Colonic mucosa (tissue), 4 donors: Measurements from ENCODE around the gene SRR. TPM values are rescaled to one million over a fixed set of nuclear protein-coding genes. Genes with fewer than 3 reads are reported as not detected.
A peak's percentile ranks its signal among the peaks of the same experiment; 100 is the strongest.

ENCODE experiments used
- DNase-seq: peaks from one replicate; pipeline ENCODE4 v3.0.0-alpha.2; 2020
- H3K27ac ChIP-seq: fragments of 200-600 bp; one replicate; pipeline ENCODE4 v1.8.0; 2021
- H3K27me3 ChIP-seq: fragments of 200-600 bp; one replicate; pipeline ENCODE4 v1.8.0; 2021
- H3K36me3 ChIP-seq: fragments of 200-600 bp; one replicate; pipeline ENCODE4 v1.8.0; 2021
- H3K4me1 ChIP-seq: fragments of 200-600 bp; one replicate; pipeline ENCODE4 v1.8.0; 2021; ENCODE audit warnings: mild to moderate bottlenecking
- H3K4me3 ChIP-seq: fragments of 200-600 bp; one replicate; pipeline ENCODE4 v1.8.0; 2021
- H3K9ac ChIP-seq, 2 donors: one replicate each; pipeline ENCODE4 v1.7.0; 2013; ENCODE audit warnings: control low read depth in 2 of 2, low read depth in 2 of 2, low read length in 2 of 2
- H3K9me3 ChIP-seq: fragments of 200-600 bp; one replicate; pipeline ENCODE4 v1.8.0; 2021
- intact Hi-C: fragments of 100-400 bp; cut with DNase I; formaldehyde crosslinking; loops from one replicate; pipeline ENCODE4 v1.14.1; 2022
- total RNA-seq, 2 donors: library from RNA; stranded (reverse); fragmentation: NEBNext Ultra II Directional in 1 of 2; extraction: Animal tissue kit (Norgen Biotek cat#: 25700) in 1 of 2; gene quantifications; one replicate each; pipeline ENCODE4 v1.2.1, GENCODE V29; 2021
- TF ChIP-seq, protein P1 (sequence below): fragments of 200-600 bp; IDR thresholded peaks from one replicate; pipeline ENCODE4 v1.8.0; 2022; ENCODE audit warnings: antibody characterized with exemption, mild to moderate bottlenecking
- donor health status: healthy.
- donor health status: DM: no; HTN: no; CAD: no.
- donor health status: DM: no; HTN: no; CAD: no.

Gene SRR
- total RNA-seq, 2 donors from 2014 or later: 9.0 to 11.0 TPM

DNA sequence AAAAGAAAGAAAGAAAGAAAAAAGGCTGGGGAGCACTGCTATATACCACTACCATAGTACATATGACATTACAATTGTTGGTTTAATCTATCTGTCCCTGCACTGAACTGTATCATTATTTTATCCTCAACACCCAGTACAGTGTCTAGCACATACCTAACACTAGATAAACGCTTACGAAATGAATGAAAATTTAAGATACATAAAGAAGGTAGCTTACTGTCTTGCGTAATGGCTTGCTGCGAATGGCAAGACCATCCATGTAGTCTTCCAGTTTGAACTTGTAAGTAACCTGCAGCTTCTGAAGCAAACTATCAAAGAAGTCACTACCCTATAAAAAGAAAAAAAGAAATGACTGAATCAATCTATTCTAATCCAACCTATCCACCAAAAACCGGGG, 6.7 kb upstream of the SRR start:
- Histone ChIP-seq H3K4me3 (no peak overlapping the region), H3K27me3 (no peaks in the 10 kb centered on the region), H3K27ac (no peak overlapping the region), H3K9me3 (no peaks in the 10 kb centered on the region), H3K36me3 (peaks cover 16% of the 10 kb centered on the region), H3K9ac (no peak overlapping the region), H3K4me1 (no peaks in the 10 kb centered on the region)
- TF ChIP-seq, protein P1, sequence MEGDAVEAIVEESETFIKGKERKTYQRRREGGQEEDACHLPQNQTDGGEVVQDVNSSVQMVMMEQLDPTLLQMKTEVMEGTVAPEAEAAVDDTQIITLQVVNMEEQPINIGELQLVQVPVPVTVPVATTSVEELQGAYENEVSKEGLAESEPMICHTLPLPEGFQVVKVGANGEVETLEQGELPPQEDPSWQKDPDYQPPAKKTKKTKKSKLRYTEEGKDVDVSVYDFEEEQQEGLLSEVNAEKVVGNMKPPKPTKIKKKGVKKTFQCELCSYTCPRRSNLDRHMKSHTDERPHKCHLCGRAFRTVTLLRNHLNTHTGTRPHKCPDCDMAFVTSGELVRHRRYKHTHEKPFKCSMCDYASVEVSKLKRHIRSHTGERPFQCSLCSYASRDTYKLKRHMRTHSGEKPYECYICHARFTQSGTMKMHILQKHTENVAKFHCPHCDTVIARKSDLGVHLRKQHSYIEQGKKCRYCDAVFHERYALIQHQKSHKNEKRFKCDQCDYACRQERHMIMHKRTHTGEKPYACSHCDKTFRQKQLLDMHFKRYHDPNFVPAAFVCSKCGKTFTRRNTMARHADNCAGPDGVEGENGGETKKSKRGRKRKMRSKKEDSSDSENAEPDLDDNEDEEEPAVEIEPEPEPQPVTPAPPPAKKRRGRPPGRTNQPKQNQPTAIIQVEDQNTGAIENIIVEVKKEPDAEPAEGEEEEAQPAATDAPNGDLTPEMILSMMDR: no peak
- intact Hi-C loops: no loop called here
- no peak for DNase-seq

DNA sequence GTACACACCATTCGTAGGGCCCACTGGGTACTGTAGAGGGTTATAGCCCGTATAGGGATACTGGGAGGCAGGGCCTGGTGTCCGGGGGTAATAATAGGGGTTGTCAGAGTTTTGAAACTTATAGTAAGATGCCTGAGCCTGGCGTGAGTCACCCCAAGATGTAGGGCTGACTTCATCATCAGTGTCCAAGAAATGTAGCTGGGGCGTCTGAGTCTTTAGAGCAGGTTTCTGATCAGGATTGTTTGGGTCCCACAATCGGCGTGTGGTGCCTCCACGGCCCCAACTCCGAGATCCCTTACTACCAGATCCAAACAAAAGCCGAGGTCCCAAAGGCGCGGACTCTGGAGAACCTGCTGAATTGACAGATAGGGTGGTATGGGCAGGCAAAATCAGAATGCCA, 4.6 kb upstream of the SRR start:
- intact Hi-C loops: no loop called here
- no peaks in the 10 kb centered on the region for H3K4me1 ChIP-seq
- no peak for DNase-seq
- no peaks in the 10 kb centered on the region for H3K27me3 ChIP-seq
- no peak overlapping the region for H3K27ac ChIP-seq
- TF ChIP-seq, protein P1: no peak
- no peak overlapping the region for H3K4me3 ChIP-seq
- H3K9ac ChIP-seq: no peak overlapping the region
- H3K9me3 ChIP-seq: no peaks in the 10 kb centered on the region
- H3K36me3 ChIP-seq: peaks cover 16% of the 10 kb centered on the region

DNA sequence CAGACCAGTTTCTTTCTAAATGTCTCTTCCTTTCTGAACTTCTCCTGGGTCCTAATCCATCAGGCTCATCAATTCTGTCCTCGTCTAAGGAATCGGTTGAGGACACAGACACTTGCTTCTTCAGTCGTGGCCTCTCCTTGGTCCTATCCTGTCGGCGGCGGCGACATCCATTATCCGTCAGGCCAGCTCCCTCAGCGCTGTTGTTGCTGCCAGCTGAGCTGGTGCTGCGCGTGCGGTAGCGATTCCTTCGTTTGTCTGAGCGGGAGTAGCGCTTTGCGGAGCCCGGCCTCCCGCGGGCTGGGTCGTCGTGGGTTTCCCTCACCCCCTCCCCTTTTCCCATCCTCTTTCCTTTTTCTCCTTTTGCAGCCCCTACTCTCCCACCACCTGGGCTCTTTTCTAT, 4.0 kb upstream of the SRR start:
- no peaks in the 10 kb centered on the region for H3K9me3 ChIP-seq
- H3K36me3 ChIP-seq: peaks cover 16% of the 10 kb centered on the region
- H3K27me3 ChIP-seq: no peaks in the 10 kb centered on the region
- no peak for DNase-seq
- H3K9ac ChIP-seq: no peak overlapping the region
- no peaks in the 10 kb centered on the region for H3K4me1 ChIP-seq
- intact Hi-C loops: loop anchor here (5.0 kb wide), 1 partner anchor 38 kb away; the partner anchor contains the start of genes SGSM2 and TSR1
- TF ChIP-seq, protein P1: no peak
- H3K4me3 ChIP-seq: no peak overlapping the region
- no peak overlapping the region for H3K27ac ChIP-seq

DNA sequence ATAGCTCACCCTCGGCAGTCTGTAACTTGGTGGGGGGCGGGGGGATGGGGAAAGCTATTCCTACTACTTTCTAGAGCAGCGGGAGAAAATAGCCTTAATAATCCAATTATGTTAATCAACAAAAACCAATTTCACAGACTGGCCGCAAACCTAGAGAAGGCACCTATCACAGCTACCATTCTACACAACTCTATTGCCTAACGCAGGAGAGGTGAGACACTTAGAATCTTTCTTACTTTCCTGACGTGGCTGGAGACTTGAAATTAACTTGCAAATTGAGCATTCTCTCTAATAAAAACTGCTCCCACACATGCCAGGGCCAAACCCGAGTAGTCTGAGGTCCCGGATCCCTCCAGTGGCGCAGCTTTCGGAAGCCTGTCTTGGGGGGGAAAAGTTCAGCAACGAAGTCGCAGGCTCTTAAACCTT, 959 bp upstream of the SRR start:
- DNase-seq: no peak
- Histone ChIP-seq H3K9me3 (no peaks in the 10 kb centered on the region), H3K36me3 (no peaks in the 10 kb centered on the region), H3K27ac (peak overlapping the region; percentile 84), H3K9ac (peak overlapping the region; percentile 73 to 89), H3K4me1 (no peaks in the 10 kb centered on the region), H3K27me3 (no peaks in the 10 kb centered on the region), H3K4me3 (peak overlapping the region; percentile 92)
- TF ChIP-seq, protein P1: no peak
- intact Hi-C loops: loop anchor here (5.0 kb wide), 1 partner anchor 35 kb away; the partner anchor contains the start of genes SGSM2 and TSR1

DNA sequence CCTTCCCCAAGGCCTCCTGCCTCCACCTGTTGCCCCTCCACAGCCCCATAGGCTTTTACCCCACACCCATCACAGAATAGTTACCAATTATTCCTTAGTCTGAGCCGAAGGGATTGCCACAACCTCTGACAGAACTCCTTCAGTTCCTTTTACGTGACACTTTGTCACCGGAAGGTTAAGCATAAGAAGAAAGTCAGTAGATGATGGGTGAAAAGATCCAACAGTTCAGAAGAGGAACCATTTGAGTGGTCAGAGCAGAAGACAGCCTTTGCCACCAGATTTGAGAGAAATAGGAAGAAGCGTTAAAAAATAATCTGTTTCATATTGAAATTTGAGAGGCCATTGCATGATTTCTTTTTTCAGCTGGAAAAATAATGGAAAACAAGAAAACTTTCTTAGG, 1.2 kb downstream of the SRR start:
- H3K9ac ChIP-seq: no peak overlapping the region
- H3K4me1 ChIP-seq: no peaks in the 10 kb centered on the region

More for the DNA sequence above, 1.2 kb downstream of the SRR start:
- Histone ChIP-seq H3K36me3 (no peaks in the 10 kb centered on the region), H3K4me3 (no peak overlapping the region), H3K27ac (no peak overlapping the region), H3K9me3 (no peaks in the 10 kb centered on the region), H3K27me3 (no peaks in the 10 kb centered on the region)
- DNase-seq: no peak
- TF ChIP-seq, protein P1: no peak
- intact Hi-C loops: loop anchor here (5.0 kb wide), 1 partner anchor 32 kb away; the partner anchor contains the start of genes SGSM2 and TSR1
